Adrenal gland (tissue), 12 donors: ENCODE data around the gene CHP2. TPM values are rescaled to one million over a fixed set of nuclear protein-coding genes. Genes with fewer than 3 reads are reported as not detected.

Experiments
- DNase-seq, 7 donors: peaks; one replicate each; pipeline ENCODE4 v3.0.0-alpha.2; 2019 to 2020
- H3K27ac ChIP-seq, 5 donors: fragments of 200-600 bp; sonication (generic) in 4 of 5; 1 replicate in 3 of 5; 2 replicates in 2 of 5; pipeline versions ENCODE4 v1.5.1 to v1.8.0; 2016 to 2020; ENCODE audit warnings: mild to moderate bottlenecking in 1 of 5
- H3K27me3 ChIP-seq: fragments of 200-600 bp; 2 replicates; pipeline ENCODE4 v1.8.0; 2021
- H3K36me3 ChIP-seq, 2 donors: fragments of 200-600 bp; replicated peaks in 1 of 2; 1 replicate in 1 of 2; 2 replicates in 1 of 2; pipeline versions ENCODE4 v1.5.1 to v1.8.0; 2018 to 2022
- H3K4me1 ChIP-seq, 2 donors: fragments of 200-600 bp; replicated peaks in 1 of 2; 1 replicate in 1 of 2; 2 replicates in 1 of 2; pipeline versions ENCODE4 v1.5.1 to v1.8.0; 2018 to 2021
- H3K4me3 ChIP-seq, 4 donors: fragments of 200-600 bp; sonication (generic) in 3 of 4; one replicate each; pipeline ENCODE4 v1.5.1; 2016 to 2018
- H3K9me3 ChIP-seq, 3 donors: fragments of 200-600 bp; sonication (generic) in 1 of 3; replicated peaks in 1 of 3; 1 replicate in 2 of 3; 2 replicates in 1 of 3; pipeline versions ENCODE4 v1.5.1 to v1.8.0; 2016 to 2021
- CTCF ChIP-seq, 6 experiments: fragments of 450-650 bp in 4 of 6; fragments of 200-600 bp in 2 of 6; sonication (generic) in 1 of 6; IDR thresholded peaks; 1 replicate in 5 of 6; 2 replicates in 1 of 6; pipeline versions ENCODE4 v1.5.1 to v1.8.0; 2016 to 2021; ENCODE audit warnings: antibody characterized with exemption in 6 of 6, mild to moderate bottlenecking in 2 of 6, moderate library complexity in 1 of 6
- POLR2A ChIP-seq, 2 donors: fragments of 450-650 bp; IDR thresholded peaks; one replicate each; pipeline ENCODE4 v1.6.1; 2017; ENCODE audit warnings: antibody characterized with exemption in 2 of 2, mild to moderate bottlenecking in 2 of 2, moderate library complexity in 1 of 2
- WGBS, 4 donors: extraction: QIAGEN DNeasy Blood & Tissue Kit in 2 of 4; methylation state at CpG; one replicate each; pipeline versions ENCODE4 v1.1.5 to v1.1.7; 2013 to 2017; 5-methylcytosine and 5-hydroxymethylcytosine counted together
- intact Hi-C, 2 donors: fragments of 100-400 bp; cut with DNase I; formaldehyde crosslinking; loops; one replicate each; pipeline versions ENCODE4 v1.14.1 to v1.15.0; 2022 to 2023
- polyA plus RNA-seq, 3 donors: library from polyadenylated mRNA; stranded (reverse); fragments of 200-250 nt in 2 of 3; fragments of 350-450 nt in 1 of 3; fragmentation: Illumina TruSeq in 1 of 3; extraction: RNeasy Lipid Tissue Mini Kit (QIAGEN cat#74804) in 1 of 3; gene quantifications; one replicate each; pipeline ENCODE4 v1.2.3, GENCODE V29; 2013 to 2014
- total RNA-seq, 9 donors: library from RNA; depleted of rRNA in 4 of 9; stranded (reverse); fragments of >200 nt in 4 of 9; fragments of 120-200 nt in 1 of 9; fragmentation: NEBNext Ultra II Directional in 1 of 9; extraction: Animal tissue kit (Norgen Biotek cat#: 25700) in 1 of 9; gene quantifications; one replicate each; pipeline versions ENCODE4 v1.1.0 to v1.2.4, GENCODE V29; 2013 to 2023
- donor health status: healthy with polysubstance abuse.
- donor health status: Bipolar disorder and iron deficiency.
- donor health status: DM: yes; HTN: yes; CAD: no.
- donor health status: DM: no; HTN: no; CAD: no.
- donor health status: DM: no; HTN: no; CAD: no.
- donor health status: DM: yes; HTN: yes; CAD: no.

Gene CHP2
- total and polyA plus RNA-seq, 12 donors, result 0.07 to 1.4 (median 0.12) TPM; not detected in 8

- no peaks in the 10 kb centered on the region for H3K9me3 ChIP-seq
- no peak for DNase-seq
- H3K4me1 ChIP-seq, result no peaks in the 10 kb centered on the region
- intact Hi-C loops, result no loop called here
- no peaks in the 10 kb centered on the region for H3K36me3 ChIP-seq
- H3K27me3 ChIP-seq, result no peaks in the 10 kb centered on the region
- H3K27ac ChIP-seq, result no peak overlapping the region
- 78 to 90% (median 82%) methylated on average over 2 of the region's 2 CpGs for WGBS, 4 donors
- H3K4me3 ChIP-seq, result no peak overlapping the region
- TF ChIP-seq POLR2A (IDR thresholded peaks at IDR 0.05), result no peak
Observed at GRCh38 chr16:23796941-23797340, 42.1 kb downstream of the CHP2 start.

GRCh38 chr16:23801378-23801777 is 46.6 kb downstream of the CHP2 start:
- no peaks in the 10 kb centered on the region for H3K36me3 ChIP-seq
- WGBS, 4 donors, result 5 to 19% (median 8%) methylated on average over 4 to 5 of the region's 5 CpGs
- H3K27ac ChIP-seq, result no peak overlapping the region
- DNase-seq, result peak; percentile 62 to 86 (median 74)
- H3K27me3 ChIP-seq, result peaks cover 6% of the 10 kb centered on the region
- H3K4me1 ChIP-seq, result no peaks in the 10 kb centered on the region
- TF ChIP-seq CTCF (IDR thresholded peaks at IDR 0.05) (peak; percentile 40 to 73 (median 52)), POLR2A (IDR thresholded peaks at IDR 0.05) (no peak)
- no peaks in the 10 kb centered on the region for H3K9me3 ChIP-seq
- intact Hi-C loops, result loop anchor here (10.0 kb wide), 2 partner anchors 203 to 213 kb away; no protein-coding TSS in a partner anchor
- H3K4me3 ChIP-seq, result no peak overlapping the region

GRCh38 chr16:23802776-23803175 is 48.0 kb downstream of the CHP2 start:
- no peak for DNase-seq
- TF ChIP-seq CTCF (IDR thresholded peaks at IDR 0.05), result no peak
- TF ChIP-seq POLR2A (IDR thresholded peaks at IDR 0.05), result no peak
- H3K9me3 ChIP-seq, result no peaks in the 10 kb centered on the region
- H3K27me3 ChIP-seq, result peaks cover 6% of the 10 kb centered on the region
- no peak overlapping the region for H3K27ac ChIP-seq
- no peaks in the 10 kb centered on the region for H3K4me1 ChIP-seq
- no peaks in the 10 kb centered on the region for H3K36me3 ChIP-seq
- H3K4me3 ChIP-seq, result no peak overlapping the region
- intact Hi-C loops, result loop anchor here (10.0 kb wide), 2 partner anchors 202 to 212 kb away; no protein-coding TSS in a partner anchor
- 48 to 53% (median 49%) methylated on average over 2 of the region's 2 CpGs for WGBS, 4 donors

GRCh38 chr16:23803591-23804123 is 48.8 kb downstream of the CHP2 start:
- peaks cover 6% of the 10 kb centered on the region for H3K27me3 ChIP-seq
- peak; percentile 18 to 64 (median 34) for DNase-seq
- TF ChIP-seq CTCF (IDR thresholded peaks at IDR 0.05) (peak in 4 of 6 experiments; percentile 24 to 40 (median 32)), POLR2A (IDR thresholded peaks at IDR 0.05) (no peak)
- no peaks in the 10 kb centered on the region for H3K4me1 ChIP-seq
- no peaks in the 10 kb centered on the region for H3K36me3 ChIP-seq
- H3K4me3 ChIP-seq, result no peak overlapping the region
- intact Hi-C loops, result loop anchor here (10.0 kb wide), 2 partner anchors 201 to 211 kb away; no protein-coding TSS in a partner anchor
- WGBS, 4 donors, result 5 to 9% (median 8%) methylated on average over 9 of the region's 9 CpGs
- H3K27ac ChIP-seq, result no peak overlapping the region
- H3K9me3 ChIP-seq, result no peaks in the 10 kb centered on the region

GRCh38 chr16:23807028-23807427 is 52.2 kb downstream of the CHP2 start:
- peak in 4 of 7 donors; percentile 16 to 27 (median 22) for DNase-seq

More at GRCh38 chr16:23807028-23807427, 52.2 kb downstream of the CHP2 start:
- Histone ChIP-seq H3K27ac (no peak overlapping the region), H3K4me3 (no peak overlapping the region), H3K9me3 (no peaks in the 10 kb centered on the region), H3K36me3 (no peaks in the 10 kb centered on the region), H3K4me1 (no peaks in the 10 kb centered on the region), H3K27me3 (peaks cover 6% of the 10 kb centered on the region)
- TF ChIP-seq CTCF (IDR thresholded peaks at IDR 0.05) (no peak), POLR2A (IDR thresholded peaks at IDR 0.05) (no peak)
- 18 to 39% (median 34%) methylated on average over 1 of the region's 1 CpG for WGBS, 4 donors
- intact Hi-C loops, result loop anchor here (5.0 to 10.0 kb wide), 3 partner anchors 198 to 230 kb away; no protein-coding TSS in a partner anchor
